Inflammatory macrophage (primary cell): ENCODE measurements around the gene SMOC2.

Source experiments
- DNase-seq, 2 donors: peaks; one replicate each; pipeline ENCODE4 v3.0.0-alpha.2; 2020 to 2022
- total RNA-seq, 18 experiments: gene quantifications; one replicate each; lab custom pipeline; 2026; ENCODE audit warnings: mixed read lengths in 6 of 18, inconsistent platforms in 2 of 18; lab: John Stamatoyannopoulos, UW

Gene SMOC2, protein sequence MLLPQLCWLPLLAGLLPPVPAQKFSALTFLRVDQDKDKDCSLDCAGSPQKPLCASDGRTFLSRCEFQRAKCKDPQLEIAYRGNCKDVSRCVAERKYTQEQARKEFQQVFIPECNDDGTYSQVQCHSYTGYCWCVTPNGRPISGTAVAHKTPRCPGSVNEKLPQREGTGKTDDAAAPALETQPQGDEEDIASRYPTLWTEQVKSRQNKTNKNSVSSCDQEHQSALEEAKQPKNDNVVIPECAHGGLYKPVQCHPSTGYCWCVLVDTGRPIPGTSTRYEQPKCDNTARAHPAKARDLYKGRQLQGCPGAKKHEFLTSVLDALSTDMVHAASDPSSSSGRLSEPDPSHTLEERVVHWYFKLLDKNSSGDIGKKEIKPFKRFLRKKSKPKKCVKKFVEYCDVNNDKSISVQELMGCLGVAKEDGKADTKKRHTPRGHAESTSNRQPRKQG
- 0 to 0.18 (median 0) reads per million in 18 experiments for total RNA-seq

DNA sequence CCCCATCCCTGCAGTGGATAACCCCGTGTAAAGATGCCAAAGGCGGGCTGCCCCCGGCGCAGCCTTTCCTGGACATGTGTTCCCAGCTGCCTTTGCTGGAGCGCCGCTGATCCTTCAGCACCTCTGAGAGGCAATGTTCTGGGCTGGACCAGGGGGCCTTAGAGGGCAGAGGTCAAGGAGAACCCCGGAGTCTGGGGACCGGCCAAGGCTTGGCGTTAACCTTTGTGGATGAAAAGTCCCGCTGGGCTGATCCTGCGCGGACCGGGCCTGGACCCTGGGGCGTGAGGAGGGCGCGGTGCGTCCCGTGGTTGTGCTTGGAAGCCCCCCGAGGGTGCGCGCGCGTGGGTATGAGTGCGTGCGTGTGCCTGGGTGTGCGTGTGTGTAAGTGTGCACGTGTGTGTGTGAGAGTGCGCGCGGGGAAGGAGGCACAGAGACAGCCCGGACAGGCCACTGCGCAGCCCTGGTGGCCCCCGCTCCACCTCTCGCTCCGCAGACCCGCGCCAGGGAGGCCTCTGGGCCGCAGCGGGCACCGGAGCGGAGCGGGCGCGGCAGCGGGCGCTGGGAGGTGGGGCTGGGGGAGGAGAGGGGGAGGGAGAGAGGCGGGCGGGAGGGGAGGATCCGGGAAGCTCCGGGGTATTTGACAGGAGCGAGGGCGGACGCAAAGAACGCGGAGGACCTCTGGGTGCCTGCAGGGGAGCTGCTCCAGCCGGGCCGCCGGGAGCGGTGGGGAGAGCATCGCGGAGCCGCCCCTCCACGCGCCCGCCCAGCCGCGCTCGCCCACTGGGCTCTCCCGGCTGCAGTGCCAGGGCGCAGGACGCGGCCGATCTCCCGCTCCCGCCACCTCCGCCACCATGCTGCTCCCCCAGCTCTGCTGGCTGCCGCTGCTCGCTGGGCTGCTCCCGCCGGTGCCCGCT lies at the start of gene SMOC2:
SMOC2 (plus strand) TSS at position 665 of the 914 bp plus-strand sequence; CDS start at position 852, 187 bp downstream.
- no peak for DNase-seq

DNA sequence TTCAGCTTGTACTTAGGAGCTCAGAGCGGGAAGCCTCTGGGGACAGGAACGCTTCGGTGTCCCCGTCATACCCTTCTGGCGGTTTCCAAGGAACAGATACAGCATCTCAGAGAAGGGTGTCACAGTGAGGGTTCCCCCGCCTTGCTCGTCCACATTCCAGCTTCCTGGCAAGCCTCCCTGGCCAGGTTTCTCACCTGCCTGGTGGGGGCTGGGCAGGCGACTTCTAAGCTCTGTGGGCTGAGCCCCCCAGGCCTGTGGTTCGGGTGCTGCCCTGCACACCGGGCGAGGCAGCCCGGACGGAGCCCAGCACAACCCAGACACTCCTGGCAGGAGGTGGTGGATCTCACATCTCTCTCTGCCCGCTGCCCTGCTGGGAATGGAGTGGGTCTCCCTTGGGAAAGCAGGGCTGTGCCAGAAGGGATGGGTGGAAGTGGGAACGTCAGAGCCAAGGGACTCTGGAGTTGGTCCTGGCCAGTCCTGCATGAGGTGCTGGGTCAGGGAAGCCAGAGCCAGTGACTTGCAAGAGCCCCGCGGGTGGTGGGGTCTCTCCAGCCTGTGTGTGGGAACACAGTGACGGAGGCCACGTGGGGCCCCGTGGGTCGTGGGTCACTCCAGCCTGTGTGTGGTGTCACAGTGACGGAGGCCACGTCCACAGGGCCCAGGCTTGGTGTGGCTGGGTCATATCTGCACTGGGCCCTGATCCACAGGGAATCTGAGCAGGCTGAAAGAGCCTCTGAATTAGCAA lies 47.7 kb upstream of the SMOC2 start:
- no peak for DNase-seq

DNA sequence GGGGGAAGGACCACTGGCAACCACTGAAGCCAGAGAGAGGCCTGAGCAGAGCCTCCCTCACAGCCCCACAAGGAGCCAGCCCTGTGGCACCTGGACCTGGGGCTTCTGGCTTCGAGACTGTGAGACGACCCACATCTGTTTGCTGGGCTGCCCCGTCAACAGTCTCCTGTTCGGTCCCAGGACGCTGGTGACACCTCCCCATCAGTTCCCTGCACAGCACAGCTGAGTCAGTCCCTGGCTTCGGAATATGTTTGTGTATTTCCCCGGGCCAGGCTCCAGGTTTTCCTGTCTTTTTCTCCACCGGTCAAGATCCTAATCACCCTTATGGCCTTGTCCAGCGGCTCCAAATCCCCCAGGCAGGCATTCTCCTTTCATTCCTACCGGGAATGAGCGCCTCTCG lies 46.4 kb upstream of the SMOC2 start:
- DNase-seq, result no peak

DNA sequence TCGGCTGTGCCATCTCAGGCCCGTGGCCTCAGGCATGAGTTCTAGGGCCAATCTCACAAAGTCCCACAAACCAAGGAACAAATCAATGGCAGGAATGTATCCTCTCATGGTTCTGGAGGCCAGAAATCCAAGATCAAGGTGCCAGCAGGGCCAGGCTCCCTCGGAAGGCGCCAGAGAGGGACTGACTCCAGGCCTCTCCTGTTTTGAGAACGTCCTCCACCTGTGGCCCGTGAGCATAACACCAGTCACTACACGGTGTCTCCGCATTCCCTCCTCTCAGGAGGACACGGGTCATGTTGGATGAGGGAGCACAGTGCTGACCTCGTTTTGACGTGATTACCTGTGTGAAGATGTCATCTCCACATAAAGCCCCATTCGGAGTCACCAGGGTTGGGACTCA lies 45.0 kb upstream of the SMOC2 start:
- no peak for DNase-seq

DNA sequence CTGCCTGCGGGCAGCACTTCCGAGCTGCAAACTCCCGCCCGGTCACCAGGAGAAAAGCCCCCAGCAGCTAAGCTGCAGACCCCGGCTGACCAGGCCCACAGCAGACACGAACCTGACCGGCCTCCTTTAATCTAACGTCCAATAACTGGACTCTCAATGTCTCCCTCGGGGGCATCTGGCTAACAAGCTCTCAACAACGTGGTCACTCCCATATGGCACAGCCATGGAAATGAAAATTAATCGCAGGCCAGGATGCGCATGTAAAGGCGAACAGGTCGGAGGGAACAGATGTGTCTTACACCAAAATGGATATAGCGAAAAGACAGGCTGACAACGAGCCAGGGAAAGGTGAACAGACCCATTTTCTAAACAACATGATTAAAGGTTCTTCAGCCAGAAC lies 44.4 kb upstream of the SMOC2 start:
- no peak for DNase-seq

DNA sequence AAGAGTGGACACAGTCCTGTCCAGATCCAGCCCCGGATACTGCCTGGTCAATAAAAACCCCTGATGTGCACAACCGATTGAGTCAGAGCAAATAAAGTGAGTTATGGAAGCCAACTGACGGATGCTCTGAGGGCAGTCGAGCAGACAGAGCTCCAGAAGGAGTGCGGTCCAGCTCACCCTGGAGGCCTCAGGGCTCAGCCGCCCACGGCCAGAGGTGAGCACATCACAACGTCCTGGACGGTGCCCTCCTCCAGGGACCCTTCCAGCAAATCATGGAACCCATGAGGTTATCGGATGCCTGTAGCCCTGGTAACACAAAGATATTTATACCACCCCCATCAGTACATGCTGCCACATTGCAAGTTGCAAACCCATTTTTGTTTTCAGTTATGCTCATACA lies 44.0 kb upstream of the SMOC2 start:
- DNase-seq, result no peak

DNA sequence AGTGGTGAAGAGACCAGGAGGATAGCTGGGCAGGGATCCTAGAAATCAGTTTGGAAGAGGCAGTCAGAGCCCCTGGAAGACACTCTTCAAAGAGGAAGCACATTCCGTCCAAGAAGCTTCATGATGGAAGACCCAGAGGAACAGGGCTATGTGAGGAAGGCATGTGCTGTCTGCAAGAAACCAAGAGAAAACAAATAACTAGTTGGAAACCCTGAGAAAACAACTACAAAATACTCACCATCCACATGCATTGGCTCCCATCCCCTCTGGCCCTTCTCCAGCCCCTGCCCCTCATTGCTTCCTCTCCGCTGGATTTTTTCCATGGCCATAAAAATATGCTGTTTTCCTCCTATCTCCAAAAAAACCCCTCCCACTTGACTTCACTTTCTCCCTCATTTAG lies 40.9 kb upstream of the SMOC2 start:
- no peak for DNase-seq

DNA sequence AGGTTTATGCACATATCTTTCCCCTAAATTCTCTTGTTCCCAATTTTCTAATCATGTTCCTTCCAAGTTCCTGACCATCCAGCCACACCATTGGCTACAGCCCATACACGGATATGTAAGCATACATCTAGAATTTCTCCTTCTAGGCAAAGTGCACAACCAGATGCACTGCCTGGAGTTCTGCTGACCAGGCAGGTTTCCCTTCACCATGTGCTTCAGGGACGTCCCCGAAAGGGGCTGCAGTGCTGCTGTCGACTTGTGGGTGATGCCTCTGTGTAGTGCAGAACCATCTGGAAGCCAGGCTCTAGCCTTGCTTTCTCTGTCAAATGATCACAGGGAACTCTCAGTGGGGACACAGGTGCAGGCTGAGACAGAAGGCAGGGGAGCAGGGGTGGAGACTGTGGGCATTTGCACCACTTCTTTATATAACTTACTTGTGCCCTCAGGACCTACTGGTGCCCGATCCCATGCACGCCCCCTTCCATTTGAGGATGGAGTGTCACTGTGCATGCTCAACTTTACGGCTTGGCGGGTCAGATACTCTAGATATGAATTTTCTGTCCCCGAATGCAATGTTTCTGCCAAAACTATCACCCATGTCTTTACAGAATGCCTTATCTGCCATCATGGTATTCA lies 37.5 kb upstream of the SMOC2 start:
- no peak for DNase-seq

DNA sequence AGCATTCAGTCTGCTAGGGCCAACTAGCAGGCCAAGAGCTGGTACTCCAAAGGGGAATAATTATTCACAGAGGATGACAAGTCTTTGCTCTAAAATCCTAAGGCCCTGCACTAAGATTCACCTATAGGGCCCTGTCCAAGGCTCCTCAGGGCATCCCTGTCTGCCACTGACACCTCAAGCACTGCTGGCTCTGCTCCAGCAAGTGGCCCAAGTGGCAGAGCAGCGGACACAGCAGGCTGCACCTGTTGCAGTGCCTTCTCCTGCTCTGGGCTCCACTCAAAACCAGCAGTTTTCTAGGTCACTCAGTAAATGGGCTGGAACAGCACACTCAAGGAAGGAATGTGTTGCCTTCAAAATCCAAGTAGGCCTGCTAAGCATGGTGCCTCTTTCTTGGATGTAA lies 36.4 kb upstream of the SMOC2 start:
- DNase-seq, result no peak

DNA sequence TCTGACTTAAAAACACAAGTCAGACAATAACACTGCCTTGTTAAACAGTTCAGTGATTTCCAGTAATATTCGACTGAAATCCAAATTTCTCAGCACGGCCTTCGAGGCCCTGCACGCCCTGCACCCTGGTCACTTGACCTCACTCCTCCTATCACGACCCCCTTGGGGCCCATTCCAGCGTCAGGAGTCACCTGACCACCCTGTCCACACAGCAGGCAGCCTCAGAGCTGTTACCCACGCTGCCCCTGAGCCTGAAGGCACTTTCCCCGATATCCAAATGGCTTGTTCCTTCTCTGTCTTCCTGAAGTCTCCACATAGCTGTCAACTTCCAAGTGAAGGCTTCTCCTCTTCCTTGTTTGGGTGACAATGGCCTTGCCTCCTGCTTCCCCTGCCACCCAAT lies 33.1 kb upstream of the SMOC2 start:
- DNase-seq, result no peak

DNA sequence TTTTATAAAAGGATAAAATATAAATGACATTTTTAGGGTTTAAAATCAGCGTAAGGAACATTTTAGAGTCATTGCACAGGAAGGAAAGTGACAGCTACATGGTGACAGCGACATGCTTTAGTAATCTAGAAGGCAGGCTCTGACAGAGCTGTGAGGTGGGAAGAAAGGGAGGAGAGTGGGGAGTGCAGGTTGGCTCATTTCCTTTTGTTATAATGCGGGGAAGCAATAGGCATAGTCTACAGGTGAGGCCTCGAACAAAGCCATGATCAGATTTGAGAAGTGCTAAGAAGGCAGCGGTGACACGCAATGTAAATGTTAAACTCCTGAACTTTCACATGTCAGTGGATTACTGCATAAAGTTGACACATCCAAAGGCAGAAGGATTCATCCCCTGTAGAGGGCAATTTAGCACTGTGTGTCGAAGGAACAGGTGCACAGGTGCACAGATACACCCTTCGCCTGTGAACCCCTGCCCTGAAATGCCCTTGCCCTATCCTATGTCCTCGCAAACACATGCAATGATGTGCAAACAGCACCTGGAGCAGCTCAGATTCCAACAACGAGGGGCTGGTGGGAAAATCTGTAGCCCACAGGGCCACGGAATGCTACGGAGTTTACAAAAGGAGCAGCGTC lies 32.4 kb upstream of the SMOC2 start:
- DNase-seq, result no peak

DNA sequence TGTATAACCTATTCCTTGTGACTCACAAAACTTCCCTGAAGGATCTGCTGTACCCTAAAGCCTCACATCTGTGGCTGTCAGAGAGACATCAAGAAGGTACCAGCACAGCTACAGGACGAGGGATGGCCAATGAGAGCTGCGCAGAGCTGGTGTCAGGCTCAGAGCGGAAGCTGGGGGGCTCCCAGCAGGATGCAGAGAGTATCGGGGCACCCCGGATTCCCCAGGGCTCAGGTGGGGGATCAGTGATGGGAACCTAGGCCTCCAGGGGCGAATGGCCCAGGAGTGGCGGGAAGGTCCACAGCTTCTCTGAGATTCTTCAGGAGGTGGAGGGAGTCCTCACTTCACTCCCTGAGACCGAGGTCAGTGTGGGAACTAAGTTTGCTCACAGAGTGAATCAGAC lies 30.9 kb upstream of the SMOC2 start:
- no peak for DNase-seq

DNA sequence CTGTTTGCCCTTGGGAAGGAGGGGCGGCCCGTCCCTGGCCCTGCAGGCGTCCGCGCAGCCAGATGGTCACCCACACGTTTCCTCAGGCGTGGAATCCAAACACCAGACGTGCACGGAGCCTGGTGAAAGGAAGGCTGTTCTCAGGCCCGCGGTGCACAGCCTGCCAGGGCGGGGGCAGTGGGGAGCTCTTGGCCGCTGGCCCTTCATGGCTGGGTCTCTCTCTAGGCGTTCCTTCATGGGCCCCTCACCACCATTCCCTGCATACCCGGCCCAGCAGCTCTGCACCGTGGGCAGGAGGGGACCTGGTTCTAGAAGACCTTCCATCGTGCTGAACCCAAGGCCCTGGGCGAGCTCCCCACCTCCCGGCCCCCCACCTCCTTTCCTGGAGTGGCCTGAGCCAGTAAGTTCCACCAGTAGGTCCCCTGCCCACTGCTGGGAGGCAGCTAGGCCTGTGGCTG lies 30.4 kb upstream of the SMOC2 start:
- DNase-seq, result no peak

DNA sequence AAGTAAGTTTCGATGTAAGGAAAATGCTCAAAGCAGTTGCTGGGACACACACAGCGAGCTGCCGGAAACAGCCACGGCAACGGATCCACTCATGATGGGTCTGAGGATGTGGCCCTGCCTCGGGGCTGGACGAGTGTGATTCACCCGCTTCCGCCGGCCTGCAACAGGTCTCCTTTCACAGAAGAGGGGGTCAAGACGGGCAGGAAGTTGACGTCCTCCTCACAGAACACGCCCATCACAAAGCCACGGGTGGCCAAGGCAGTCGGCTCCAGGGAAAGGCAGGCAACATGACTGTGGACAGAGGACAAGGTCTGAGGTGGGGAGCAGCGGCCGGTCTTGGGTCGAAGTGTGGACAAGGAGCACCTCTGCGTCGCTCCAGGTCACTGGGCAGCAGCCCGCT lies 29.9 kb upstream of the SMOC2 start:
- DNase-seq, result no peak

DNA sequence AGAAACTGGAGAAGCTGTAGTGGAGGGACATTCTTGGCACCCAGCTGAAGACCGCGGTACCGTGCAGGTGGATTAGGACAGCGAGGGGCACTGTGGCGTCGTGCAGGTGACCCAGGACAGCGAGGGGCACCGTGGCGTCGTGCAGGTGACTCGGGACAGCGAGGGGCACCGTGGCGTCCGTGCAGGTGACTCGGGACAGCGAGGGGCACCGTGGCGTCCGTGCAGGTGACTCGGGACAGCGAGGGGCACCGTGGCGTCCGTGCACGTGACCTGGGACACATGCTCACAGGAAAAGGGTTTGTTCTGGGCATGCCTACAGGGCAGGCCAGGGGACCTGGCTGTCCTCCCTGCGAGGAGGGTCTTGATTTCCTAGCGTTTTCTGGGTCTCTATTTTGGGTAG lies 29.2 kb upstream of the SMOC2 start:
- no peak for DNase-seq

DNA sequence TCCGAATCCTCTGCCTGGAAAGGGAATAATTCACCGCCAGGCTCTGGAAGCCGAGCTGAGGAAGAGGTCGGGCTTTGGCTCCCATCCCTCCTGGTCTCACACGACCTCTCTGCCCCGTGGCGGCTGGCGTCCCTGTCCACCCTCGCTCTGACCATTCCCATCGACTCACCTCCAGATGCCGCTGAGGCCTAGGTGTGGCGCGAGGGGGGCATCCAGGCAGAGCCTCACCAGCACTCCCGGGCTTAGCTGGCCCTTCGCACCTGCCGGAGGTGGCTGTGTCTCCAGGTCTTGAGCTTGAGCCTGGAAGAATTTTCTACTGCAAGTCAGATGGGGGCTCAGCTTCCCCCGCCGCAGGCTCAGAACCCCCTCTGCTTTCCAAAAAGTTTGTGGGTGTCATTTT lies 28.5 kb upstream of the SMOC2 start:
- DNase-seq, result no peak

DNA sequence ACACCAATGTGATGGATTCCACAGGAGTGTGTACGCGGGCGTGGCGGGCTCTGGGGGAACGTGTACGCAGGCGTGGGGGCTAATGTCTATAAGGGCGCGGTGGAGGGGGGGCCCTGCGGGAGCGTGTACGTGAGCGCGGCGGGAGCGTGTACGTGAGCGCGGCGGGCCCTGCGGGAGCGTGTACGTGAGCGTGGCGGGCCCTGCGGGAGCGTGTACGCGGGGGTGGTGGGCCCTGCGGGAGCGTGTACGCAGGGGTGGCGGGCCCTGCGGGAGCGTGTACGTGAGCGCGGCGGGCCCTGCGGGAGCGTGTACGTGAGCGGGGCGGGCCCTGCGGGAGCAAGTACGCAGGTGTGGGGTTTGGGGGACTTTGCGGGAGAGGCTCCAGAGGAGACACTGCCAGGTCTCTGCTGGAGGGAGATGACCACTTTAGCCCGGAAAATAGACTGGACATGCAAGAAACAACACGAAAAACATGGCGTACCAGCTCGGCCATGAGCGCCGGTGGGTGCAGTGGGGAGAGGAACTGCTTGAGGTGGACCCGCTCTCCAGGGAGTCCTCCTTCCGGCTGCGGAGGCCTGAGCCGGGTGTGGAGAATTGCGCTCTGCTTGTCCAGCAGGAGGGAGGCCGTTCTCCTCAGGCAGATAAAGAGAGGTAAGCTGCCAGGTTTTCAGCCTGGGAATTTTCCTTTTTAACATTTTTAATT lies 27.8 kb upstream of the SMOC2 start:
- DNase-seq, result no peak

DNA sequence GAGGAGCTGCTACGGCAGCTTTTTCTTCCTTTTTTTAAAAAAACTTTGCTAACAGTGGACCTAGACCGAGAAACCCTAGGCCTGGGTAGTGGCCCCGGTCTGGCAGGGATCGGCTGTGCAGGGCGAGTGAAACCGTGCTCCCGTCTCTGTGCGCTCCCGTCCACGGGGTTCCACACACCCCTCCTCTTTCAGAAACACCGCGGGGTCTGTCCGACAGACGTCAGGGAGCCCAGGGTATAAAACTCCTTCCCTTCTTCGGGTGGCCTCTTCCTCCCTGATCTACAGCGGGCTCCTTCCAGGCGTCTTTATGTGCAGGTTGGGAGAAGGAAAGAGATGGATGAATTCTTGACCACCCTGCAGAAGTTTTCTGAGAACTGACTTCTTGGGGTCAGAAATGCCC lies 27.1 kb upstream of the SMOC2 start:
- DNase-seq, result no peak

DNA sequence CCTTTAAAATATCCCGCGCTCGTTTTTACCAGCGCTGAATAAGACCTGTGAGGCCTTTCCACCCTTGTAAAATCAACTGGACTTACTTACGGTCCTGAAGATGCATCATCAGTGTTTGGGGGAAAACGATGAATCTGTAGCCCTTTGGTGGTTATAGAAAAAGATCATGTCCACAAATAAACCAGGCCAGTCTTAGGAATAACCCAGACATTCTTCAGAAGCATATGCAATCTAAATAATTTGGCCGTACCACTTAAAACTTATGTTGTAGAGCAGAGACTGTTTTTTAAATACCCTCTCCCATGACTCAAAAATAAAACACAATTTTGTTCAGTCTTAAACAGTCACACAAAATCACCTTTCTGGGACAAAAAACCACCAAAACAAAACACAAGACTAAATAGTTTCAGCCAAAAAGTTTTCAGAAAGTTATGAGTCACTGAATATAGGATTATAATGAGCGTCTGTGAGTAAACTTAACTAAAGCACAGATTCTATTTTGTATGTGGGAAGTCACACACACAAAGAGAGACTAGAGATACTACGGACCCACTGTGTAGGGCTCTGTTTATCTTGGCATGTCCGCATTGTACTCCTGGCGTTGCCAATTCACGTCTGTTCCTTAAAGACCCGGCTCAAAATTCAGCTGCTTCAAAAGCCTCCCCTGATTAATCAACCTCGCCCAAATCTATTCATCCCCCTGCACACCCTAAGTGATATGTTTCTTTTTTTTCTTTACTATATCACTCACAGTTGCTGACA lies 26.5 kb upstream of the SMOC2 start:
- DNase-seq, result no peak
